MM.1S (cell line): ENCODE data around the gene C17orf113.

ENCODE experiments used
- EZH2 ChIP-seq: fragments of 300-600 bp; sonication (generic); optimal IDR thresholded peaks from 2 replicates; pipeline ENCODE3; 2017; ENCODE audit warnings: low read depth, mild to moderate bottlenecking, antibody characterized with exemption, low read length, mixed read lengths
- EZH2phosphoT487 ChIP-seq: fragments of 300-600 bp; sonication (generic); IDR thresholded peaks from 2 replicates; pipeline ENCODE4 v1.6.1; 2018; ENCODE audit warnings: antibody characterized with exemption, low read length
- TF ChIP-seq, protein P1 (sequence below): fragments of 300-600 bp; sonication (generic); IDR thresholded peaks from 2 replicates; pipeline ENCODE4 v1.5.1; 2016; ENCODE audit warnings: antibody characterized with exemption, low read length, mixed read lengths

- TF ChIP-seq, protein P1, sequence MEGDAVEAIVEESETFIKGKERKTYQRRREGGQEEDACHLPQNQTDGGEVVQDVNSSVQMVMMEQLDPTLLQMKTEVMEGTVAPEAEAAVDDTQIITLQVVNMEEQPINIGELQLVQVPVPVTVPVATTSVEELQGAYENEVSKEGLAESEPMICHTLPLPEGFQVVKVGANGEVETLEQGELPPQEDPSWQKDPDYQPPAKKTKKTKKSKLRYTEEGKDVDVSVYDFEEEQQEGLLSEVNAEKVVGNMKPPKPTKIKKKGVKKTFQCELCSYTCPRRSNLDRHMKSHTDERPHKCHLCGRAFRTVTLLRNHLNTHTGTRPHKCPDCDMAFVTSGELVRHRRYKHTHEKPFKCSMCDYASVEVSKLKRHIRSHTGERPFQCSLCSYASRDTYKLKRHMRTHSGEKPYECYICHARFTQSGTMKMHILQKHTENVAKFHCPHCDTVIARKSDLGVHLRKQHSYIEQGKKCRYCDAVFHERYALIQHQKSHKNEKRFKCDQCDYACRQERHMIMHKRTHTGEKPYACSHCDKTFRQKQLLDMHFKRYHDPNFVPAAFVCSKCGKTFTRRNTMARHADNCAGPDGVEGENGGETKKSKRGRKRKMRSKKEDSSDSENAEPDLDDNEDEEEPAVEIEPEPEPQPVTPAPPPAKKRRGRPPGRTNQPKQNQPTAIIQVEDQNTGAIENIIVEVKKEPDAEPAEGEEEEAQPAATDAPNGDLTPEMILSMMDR: no peak
- no peak for TF ChIP-seq EZH2
- no peak for TF ChIP-seq EZH2phosphoT487
Measured at GRCh38 chr17:42018339-42018738, 32.1 kb downstream of the C17orf113 start.
